SU-DHL-6 (cell line): ENCODE data around the gene NOL3.

Experiments used
- EZH2phosphoT487 ChIP-seq: fragments of 200-600 bp; sonication (generic), shearing (Covaris generic); conservative IDR thresholded peaks from 2 replicates; pipeline ENCODE4 v1.6.1; 2018; ENCODE audit warnings: mild to moderate bottlenecking, antibody characterized with exemption, low read length, moderate library complexity, mixed read lengths
- TF ChIP-seq, protein P1 (sequence below): fragments of 200-600 bp; sonication (generic); IDR thresholded peaks from one replicate; pipeline ENCODE4 v1.5.1; 2017; ENCODE audit warnings: antibody characterized with exemption, mild to moderate bottlenecking, low read length, moderate library complexity; ENCODE audit not compliant: insufficient read depth, poor library complexity, severe bottlenecking

DNA sequence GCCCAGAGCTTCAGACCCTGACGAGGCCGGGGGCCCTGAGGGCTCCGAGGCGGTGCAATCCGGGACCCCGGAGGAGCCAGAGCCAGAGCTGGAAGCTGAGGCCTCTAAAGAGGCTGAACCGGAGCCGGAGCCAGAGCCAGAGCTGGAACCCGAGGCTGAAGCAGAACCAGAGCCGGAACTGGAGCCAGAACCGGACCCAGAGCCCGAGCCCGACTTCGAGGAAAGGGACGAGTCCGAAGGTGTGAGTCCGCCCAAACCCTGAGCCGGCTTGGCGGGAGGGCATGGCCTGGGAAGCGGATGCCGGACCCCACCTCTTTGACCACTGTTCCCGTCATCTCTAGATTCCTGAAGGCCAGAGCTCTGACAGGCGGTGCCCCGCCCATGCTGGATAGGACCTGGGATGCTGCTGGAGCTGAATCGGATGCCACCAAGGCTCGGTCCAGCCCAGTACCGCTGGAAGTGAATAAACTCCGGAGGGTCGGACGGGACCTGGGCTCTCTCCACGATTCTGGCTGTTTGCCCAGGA, 4.4 kb downstream of the NOL3 start:
- TF ChIP-seq, protein P1, sequence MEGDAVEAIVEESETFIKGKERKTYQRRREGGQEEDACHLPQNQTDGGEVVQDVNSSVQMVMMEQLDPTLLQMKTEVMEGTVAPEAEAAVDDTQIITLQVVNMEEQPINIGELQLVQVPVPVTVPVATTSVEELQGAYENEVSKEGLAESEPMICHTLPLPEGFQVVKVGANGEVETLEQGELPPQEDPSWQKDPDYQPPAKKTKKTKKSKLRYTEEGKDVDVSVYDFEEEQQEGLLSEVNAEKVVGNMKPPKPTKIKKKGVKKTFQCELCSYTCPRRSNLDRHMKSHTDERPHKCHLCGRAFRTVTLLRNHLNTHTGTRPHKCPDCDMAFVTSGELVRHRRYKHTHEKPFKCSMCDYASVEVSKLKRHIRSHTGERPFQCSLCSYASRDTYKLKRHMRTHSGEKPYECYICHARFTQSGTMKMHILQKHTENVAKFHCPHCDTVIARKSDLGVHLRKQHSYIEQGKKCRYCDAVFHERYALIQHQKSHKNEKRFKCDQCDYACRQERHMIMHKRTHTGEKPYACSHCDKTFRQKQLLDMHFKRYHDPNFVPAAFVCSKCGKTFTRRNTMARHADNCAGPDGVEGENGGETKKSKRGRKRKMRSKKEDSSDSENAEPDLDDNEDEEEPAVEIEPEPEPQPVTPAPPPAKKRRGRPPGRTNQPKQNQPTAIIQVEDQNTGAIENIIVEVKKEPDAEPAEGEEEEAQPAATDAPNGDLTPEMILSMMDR = no peak
- TF ChIP-seq EZH2phosphoT487 = no peak
